GM21526 (cell line): ENCODE data around the gene DR1.
A peak's percentile ranks its signal among the peaks of the same experiment; 100 is the strongest.

Experiments used
- ATAC-seq: cut with Tn5 transposase; IDR thresholded peaks from one replicate; pipeline ENCODE4 v1.9.1; 2021; ENCODE audit warnings: moderate library complexity; ENCODE audit not compliant: unreplicated experiment, low FRiP score

Gene DR1

DNA sequence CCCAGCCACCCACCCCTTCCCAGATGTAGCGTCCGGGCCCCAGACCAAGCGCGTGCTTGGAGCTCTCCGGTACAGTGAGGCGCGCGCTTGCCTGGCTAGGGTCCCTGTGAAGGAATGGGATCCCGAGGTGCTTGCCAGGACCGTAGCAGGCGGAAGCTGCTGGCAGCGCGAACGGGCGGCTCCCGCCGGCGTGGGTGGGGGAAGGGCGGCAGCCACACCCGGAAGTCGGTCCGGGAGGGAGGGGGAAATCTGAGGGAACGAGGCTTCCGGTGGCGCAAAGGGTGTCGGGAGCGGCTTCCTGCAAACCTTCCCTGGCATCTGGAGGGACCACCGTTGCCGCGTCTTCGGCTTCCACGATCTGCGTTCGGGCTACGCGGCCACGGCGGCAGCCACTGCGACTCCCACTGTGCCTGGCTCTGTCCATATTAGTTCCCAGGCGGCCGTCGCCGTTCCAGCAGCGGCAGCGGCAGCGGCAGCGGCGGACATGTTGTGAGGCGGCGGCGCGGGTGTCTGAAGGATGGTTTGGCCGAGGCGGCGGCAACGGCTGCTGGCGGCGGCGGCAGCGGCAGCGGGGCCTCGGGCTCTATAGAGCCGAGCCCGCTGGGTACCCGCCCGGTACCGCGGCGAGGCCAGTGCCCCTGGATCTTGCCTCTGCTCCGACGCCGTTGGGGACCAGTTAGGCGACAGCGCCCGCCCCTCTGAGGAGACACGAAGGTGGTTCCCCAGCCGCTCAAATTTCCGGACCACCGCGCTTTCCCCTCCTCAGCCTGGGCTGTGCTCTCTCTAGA lies at the start of gene DR1:
TSS of gene DR1 (plus strand) at position 275 of the 788 bp plus-strand sequence. CDS start 739 bp downstream, outside the sequence.
- peak; percentile 65 for ATAC-seq

DNA sequence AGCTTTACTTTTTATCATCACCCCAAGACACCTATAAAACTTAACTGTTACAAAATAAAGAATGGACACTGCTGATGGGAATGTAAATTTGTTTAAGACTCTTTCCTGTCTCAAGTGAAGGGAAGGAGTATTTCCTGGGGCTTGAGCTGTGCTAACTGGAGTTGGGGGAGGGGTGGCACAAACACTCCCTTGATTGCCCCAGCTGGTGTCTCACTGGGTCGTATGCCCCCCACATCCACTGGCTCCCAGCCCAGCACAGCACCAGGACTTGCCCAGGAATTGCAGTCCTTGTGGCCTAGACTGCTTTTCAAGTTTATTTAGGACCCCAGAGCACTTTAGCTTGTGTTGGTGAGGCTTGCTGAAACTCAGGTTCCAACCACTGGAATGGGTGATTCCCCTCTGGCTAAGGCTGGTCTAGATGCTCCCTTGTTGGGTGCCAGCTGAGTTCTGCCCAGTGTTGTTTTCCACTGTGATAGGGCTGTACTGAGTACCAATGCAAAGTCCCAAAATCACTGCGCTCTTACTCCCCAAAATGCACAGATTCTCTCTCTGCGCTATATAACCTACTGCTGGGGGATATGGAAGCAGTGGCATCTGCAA lies 49.1 kb upstream of the DR1 start:
- no peak for ATAC-seq

DNA sequence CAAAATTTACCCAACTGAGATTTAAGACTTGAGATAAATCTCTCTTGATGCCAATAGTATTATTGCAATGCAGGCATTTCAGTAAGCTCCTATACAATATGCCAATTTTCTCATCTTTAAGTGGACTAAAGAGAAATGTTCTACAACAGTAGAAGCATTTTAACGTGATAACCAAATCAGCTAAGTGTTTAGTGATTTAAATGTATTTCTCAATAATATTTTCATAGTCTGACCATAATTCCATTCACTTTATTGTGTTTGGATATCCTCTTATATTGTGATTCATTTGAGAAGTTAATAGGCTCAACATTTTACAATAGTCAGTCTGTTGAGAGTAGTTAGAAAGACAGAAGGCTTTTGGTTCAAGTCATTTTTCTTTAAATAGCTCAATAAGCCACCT lies 44.6 kb upstream of the DR1 start:
- no peak for ATAC-seq

DNA sequence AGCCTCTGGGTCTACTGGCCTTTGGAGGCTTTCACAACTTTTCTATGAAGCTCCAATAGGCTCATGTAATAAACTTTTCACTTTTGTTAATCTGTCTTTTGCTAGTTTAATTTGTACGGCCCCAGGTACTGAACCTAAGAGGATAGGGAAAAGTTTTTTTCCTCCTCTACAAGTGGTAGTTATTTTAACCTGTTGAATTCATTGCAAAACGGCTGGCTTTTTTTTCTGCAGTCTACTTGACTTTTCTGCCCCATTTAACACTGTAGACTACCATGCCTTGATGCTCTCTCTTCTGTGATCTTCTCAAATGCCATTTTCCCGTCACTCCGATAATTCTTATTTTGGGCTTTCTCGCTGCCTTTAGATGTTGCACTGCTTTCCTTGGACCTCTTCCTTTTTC lies 43.6 kb upstream of the DR1 start:
- no peak for ATAC-seq

DNA sequence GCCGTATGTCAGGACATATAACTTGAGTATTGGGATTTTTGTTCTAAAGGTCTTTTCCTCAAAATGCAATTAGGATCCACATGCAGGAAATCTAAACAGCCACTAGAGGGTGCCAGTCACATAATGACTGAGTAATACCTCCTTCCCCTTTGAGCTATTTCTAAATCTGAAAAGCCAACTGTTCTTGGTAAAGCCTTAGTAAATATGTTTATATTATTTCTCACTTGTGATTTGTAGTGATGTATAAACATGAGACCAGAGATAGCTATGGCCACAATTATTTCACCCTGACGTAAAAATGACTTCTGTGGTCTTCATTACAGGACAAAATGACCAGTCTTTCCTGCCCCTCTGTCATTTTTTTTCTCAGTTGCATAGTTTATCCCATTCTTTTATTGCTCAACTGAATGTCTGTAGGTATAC lies 41.0 kb upstream of the DR1 start:
- ATAC-seq: no peak

DNA sequence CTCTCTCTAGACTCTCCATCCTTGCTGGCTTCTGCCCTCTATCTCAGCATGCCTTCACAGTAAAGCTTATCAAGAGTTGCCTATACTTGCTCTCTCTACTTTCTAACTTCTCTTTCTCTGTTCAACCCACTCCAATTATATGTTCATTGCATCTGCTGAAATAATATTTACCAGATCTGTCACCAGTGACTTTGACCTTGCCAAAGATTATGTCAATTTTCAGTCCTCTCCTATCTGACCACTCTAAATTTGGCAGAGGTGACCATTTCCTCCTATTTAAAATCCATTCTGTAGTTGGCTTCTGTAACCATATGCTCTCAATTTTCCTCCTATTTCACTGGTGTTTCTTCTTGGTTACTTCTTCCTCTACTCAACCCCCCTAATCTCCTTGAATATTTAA lies 38.8 kb upstream of the DR1 start:
- no peak for ATAC-seq

DNA sequence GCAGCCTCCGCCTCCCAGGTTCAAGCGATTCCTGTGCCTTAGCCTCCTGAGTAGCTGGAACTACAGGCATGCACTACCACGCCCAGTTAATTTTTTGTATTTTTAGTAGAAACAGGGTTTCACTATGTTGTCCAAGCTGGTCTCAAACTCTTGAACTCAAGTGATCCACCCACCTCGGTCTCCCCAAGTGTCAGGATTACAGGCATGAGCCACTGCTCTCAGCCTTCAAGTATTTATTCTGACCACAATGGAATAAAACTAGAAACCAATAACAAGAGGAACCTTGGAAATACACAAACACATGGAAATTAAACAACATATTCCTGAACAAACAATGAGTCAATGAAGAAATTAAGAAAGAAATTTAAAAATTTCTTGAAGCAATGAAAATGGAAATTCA lies 32.7 kb upstream of the DR1 start:
- no peak for ATAC-seq

DNA sequence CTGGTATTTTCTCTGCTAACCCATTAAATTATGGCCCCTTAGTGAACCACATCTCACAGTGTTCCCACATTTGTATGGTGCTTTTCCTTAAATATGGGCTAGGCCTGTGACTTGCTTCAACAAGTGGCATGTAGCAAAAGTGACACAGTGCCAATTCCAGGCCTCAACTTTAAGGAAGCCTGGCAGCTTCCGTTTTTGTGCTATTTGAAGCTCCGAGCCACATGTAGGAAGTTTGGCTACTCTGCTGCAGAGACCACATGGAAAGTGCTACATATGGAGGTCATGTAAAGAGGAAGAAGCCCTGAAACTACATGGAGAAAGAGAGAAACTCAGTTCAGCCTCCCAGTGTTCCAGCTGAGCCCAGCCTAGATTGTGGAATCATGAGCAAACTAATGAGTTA lies 28.5 kb upstream of the DR1 start:
- ATAC-seq: no peak

DNA sequence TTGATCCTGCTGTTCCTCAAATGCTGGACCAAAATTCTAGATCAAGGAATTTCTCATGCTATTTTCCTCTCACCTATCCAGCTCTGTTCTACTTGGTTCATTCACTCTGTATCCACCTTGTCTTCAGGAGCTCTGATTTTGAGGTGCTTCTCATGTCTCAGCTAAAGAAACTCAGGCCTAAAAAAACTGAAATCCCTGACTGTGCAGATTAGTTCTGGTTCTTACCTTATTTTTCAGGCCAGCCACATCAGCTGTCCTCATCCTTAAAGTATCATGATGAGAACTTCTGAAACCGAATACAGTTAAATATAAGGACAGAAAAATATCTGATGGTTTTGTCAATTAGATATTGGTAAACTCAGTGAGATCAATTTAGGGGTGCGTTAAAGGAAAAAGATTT lies 27.8 kb upstream of the DR1 start:
- ATAC-seq: no peak

DNA sequence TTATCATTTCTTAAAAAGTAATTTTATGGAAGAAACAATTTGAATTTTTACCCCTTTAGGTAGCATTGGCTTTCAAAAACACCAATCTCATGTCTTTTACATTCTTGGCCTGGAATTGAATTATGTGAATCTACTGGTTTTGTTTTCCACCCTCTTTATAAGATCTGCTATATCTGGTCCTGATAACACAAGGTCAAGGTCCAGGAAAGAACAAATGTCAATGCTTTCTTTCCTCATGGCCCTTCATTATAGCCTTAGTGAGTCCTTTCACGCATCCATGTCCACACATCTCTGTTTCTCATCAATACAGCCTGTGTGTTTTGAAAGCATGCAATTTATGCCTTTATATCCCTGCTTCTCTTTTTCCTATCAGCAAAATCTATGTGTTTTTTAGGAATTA lies 24.0 kb upstream of the DR1 start:
- ATAC-seq: no peak

DNA sequence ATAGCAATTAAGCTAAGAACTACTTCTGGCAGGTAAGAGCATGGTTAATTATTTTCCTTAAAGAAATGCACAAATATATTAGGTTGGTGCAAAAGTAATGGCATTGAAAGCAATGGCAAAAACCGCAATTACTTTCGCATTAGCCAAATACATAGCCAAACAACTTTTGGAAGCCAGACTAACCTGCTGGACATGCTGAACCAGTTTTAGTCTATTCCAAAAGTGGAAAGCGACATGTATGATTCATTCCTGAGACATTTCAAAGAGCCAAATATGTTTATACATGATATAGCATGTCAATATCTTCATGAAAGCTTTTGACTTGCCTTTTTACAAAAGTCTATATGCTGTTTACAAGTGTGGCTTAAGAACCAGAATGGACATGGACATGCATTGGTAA lies 23.4 kb upstream of the DR1 start:
- ATAC-seq: no peak

DNA sequence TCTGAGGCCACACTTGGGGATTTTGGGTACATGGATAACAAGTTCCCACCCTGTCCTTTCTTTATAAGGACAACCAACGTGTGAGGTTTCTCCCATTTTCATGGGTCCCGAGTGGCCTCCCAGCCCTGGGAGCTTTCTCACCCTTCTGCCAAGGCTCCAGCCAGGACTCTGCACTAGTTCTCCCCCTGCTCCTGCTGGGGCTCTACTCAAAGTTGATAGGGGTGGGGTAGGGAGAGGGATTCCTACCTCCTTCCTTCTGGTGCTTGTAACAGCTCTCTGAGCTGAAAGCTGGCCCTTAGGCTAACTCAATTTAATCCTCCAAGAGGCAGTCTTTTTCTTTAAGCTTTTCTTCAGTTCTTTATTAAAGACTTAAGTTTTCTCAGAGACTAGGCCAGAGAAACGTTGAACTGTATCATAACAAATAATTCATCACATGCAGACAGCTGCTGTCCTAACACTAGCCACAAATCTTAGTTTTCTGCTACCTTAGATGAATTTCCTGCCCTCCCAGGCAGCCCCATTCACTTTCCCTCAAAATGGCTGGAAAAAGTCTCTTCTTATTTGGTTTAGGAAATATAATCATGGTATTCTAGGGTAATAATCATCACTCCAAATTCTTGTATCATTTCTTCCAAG lies 22.4 kb upstream of the DR1 start:
- ATAC-seq: no peak

DNA sequence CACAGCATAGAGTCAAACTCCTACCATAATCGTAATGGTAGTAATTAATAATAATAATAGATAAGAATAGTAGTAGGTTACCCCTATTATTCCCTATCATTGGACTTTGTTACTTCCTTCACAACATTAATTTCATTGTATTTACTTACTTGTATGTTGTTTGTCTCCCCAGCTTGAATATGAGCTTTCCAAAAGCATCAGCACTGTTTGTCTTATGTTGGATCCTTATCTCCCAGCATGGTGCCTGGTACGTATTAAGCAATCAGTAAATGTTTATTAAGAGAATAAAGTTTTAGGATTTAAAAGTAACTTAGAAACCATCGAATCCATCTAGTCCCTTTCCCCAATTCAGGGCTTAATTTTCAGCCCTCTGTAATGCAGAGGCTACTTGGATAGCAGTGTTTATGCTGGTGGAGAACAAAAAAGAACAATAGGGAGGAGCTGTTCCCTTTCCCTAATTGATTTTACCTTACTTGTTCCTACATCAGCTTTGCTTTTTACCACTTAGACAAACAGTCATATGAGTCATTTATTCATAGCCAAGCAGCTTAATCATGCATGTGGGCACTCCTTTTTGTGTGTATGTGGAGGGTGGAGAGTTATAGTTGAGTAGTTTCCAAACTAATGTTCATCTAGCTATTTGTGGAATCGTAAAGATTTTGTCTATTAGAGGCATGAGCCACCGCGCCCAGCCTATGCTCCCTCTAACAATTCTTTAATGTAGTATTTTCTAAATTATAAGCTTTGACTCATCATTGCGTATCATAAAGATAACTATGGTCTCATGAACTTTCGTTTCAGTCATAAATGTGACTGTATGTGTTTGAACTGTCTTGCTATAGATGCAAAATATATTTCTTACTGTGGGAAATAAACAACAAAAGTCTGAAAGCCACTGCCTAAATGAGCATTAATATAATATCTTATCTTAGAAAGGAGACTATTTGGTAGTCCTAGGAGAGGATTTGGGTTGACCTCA lies 20.9 kb upstream of the DR1 start:
- ATAC-seq: no peak

DNA sequence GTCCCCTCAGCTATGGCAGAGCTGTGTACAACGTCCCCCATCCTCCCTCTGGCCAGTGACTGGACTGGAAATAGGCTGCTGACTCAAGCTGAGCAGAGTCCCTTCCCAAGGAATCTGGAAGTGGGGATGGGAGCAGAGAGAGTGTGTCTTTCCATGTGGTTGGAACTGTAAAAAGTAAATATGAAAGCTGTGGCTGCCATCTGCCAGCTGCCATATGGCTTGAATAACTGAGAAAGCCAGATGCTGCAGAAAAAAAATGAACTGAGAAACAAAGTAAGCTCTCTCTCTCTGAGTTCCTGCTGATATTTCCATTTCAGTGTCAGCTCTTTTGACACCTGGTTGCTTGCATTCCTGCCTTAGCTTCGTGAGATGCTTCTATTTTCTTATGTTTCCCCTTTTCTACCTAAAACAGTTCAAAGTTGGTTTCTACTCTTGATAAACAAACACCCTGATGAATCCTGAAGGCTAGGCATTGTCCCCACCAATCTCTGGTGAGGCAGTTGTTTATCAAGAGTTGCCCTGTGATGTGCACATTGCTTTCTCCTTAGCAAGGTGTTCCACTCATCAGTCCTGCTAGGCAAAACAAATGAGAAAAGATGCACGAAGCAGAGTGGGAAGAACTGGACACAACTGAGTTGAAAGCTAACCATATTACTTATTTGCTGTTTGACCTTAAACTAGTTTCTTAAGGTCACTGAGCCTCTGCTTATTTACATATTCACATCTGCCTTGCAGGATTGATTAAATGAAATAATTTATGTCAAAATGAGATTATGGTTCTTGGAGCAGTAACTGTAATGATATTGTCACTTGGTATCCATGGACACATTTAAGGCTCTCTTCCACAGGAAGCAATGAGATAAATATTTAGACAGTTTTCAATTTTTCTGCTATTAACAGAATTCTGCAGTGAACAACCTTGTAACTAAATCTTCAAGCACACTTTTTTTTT lies 16.6 kb upstream of the DR1 start:
- ATAC-seq: peak; percentile 84

DNA sequence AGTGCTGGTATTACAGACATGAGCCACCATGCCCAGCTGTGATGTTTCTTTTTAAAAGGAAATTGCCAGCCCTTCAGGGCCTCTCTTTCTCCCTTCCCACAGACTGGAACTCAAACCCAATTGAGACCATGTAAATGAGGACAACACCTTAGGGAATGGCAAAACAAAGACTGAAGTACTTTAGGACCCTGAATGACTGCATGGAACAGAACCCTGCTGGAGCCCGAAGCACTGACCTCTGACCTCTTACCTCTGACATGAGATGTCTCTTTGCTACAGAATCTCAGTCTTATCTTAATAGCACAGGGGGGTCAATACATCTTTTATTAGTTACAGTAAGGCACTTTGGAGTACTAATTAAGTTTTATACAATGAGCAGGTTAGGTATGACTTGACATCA lies 15.5 kb upstream of the DR1 start:
- ATAC-seq: no peak

DNA sequence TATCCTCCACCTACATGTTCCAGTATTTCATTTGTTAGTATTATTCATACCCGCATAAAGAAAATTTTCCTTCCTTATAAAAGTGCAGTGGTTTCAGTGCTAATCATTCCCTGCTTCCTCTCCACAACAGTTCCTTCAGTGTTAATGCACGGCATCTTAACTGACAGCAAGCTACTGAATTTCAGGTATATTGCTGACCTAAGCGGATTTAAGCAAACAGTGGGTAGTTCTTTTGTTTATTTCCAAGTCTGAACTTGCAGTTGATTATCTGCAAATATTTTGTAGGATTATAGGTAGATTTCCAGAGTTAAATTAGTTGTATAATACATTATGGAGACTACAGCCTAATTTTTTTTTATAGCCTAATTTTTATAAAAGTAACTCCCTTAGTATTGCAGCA lies 15.1 kb upstream of the DR1 start:
- ATAC-seq: no peak

DNA sequence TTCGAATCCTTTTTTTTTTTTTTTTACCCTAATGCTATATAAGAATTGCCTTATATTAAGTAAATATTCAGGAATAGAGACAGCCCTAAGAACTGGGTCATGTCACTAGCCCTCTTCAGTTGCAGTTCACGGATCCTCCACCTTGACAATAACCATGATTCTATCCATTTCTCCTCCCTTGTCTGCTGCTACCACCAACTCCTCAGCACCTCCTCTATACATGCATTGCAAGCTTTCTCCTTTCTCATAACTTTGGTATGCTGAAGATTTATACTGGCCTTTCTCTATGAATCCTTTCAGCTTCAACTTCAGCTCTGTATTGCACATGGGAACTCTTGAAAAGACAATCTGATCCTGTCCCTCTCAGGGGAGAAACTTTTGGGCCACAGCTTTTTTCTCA lies 14.3 kb upstream of the DR1 start:
- ATAC-seq: no peak

DNA sequence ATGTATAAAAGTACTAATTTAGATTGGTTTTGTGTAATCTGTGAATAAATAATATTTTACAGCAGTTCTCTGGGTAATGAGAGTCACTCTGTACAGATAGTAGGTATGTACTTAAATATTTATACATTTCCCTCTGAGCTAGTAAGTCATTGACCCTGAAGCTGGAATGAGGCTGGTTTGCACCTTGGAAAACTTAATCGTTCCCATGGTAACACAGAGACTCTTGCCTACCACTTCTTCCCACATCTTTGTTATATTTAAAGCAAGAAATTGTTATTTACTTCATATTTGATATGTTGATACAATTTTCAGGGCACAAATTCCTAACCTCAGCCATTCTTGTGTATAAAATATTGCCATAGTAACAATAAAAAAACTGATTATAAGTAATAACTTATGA lies 13.3 kb upstream of the DR1 start:
- ATAC-seq: no peak

DNA sequence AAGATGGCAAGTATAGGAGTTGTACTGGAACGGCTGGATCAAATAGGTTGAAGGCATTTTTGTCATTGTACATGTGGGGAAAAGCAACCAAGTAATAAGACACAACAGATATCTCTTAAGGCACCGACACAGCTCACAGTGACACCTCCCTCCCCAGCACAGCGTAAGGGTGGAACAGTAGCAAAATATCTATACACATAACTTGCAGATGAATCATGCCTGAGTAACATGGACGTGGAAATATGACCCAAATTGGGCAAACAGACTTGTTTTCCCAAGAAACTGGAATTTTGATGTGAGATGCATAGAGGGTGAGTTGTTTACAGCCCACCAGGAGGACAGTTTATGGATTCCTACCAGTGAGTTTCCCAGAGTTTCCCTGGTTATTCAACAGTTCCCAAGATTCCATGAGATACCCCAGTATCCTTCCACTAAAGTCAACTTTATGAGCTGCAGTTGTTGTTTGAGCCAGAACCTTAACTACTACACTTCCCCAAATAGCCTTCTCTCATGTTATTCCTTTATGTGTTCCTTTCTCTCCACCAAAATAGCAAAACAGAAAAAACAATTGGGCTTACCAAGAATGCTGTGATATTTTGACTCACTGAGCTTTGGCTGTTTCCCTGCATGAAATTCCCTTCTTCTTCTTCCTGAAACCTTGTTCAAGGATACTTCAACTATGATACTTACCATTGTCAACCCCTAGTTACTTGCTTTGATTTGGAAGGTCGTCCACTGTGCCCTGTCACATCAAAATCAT lies 7.1 kb upstream of the DR1 start:
- ATAC-seq: no peak
